NCI-H2227 (cell line): ENCODE results near the gene AMIGO2.
"Not testable (repeated sequence)": the region's sequence is repeated elsewhere in the genome, so short reads cannot be mapped to it uniquely, and the experiment has no call there.

Source experiments
- DNase-seq: peaks from one replicate; lab custom pipeline; 2025; ENCODE audit not compliant: unreplicated experiment; lab: John Stamatoyannopoulos, UW

The AMIGO2 gene, protein sequence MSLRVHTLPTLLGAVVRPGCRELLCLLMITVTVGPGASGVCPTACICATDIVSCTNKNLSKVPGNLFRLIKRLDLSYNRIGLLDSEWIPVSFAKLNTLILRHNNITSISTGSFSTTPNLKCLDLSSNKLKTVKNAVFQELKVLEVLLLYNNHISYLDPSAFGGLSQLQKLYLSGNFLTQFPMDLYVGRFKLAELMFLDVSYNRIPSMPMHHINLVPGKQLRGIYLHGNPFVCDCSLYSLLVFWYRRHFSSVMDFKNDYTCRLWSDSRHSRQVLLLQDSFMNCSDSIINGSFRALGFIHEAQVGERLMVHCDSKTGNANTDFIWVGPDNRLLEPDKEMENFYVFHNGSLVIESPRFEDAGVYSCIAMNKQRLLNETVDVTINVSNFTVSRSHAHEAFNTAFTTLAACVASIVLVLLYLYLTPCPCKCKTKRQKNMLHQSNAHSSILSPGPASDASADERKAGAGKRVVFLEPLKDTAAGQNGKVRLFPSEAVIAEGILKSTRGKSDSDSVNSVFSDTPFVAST

GRCh38 chr12:47079468-47079980 lies at the start of gene AMIGO2, which contains the start of gene PCED1B:
Gene AMIGO2 (minus strand): TSS chr12:47079959. CDS start chr12:47079002, 957 bp downstream.
Gene PCED1B (plus strand): TSS chr12:47079621. CDS start chr12:47235064, 155,443 bp downstream.
- DNase-seq = peak; percentile 33

DNA sequence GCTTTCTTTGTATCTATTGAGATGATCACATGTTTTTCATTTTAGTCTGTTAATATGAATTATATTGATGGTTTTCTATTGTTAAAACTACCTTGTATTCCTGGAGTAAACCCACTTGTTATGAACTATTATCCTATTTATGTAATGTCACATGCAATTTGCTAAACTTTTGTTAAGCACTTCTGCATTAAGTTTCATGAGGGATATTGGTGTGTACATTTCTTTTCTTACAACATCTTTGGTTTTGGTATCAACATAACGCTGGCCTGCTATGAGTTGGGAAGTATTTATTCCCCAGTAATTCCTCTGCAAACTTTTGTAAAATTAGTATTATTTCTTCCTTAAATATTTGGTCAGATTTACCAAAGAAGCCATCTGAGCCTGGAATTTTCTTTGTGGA lies 46.5 kb upstream of the AMIGO2 start:
- DNase-seq = no peak

DNA sequence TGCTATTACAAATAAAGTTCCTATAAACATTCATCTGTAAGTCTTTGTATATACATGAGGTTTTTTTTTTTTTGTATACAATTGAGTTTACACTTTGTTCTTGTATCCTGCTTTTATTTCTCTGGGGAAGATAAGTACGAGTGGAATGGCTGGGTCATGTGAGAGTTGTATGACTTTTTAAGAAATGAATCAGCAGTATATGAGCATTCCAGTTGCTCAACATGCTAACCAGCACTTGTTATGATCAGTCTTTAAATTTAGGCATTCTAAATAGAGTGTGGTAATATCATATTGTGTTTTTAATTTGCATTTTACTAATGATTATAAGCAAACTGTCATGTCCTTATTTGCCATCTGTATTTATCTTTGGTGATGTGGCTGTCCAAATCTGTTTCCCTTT lies 44.7 kb upstream of the AMIGO2 start:
- no peak for DNase-seq

DNA sequence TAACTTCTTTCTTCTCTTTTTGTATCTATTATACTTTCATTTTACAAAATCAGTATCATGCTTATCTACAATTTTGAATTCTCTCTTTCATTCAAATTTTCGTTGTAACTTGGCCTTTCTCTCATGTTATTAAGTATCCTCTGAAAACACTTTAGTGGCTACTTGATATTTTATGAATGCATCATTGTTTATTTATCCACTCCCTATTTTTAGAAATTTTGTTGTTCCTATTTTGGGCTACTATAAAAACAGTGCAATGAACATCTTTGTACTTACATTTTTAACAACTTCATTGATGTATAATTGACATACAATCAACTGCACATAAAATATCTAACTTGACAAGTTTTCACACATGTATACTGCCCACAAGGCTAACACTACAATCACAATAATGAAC lies 44.0 kb upstream of the AMIGO2 start:
- no peak for DNase-seq

GRCh38 chr12:47122602-47123001 lies 42.8 kb upstream of the AMIGO2 start:
- no peak for DNase-seq

- DNase-seq = no peak
These were observed 41.4 kb upstream of the AMIGO2 start for GRCh38 chr12:47121146-47121545.

GRCh38 chr12:47120736-47121135 lies 41.0 kb upstream of the AMIGO2 start:
- DNase-seq = no peak

GRCh38 chr12:47117305-47117704 lies 37.5 kb upstream of the AMIGO2 start:
- not testable (repeated sequence) for DNase-seq

- DNase-seq = no peak
These were observed 34.7 kb upstream of the AMIGO2 start for GRCh38 chr12:47114481-47114892.

GRCh38 chr12:47112679-47113078 lies 32.9 kb upstream of the AMIGO2 start:
- DNase-seq = no peak

DNA sequence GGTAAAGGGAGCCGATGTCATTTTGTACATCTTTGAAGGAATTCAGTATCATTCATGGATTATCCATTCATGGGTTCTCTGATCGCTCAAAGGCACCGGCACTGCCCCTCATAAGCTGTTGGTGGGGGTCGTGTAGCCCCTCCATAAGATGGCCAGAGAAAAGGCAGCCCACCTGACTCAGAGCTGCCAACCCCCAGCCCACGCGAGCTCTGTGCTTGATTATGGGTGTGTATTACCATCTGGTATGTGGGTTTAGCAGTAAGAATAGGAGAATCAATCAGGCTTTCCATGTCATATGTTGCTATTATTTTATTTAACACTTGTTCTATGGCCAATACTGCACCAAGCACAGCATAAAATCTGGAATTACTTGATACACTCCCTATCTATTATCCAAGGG lies 32.1 kb upstream of the AMIGO2 start:
- no peak for DNase-seq

GRCh38 chr12:47111392-47111778 lies 31.6 kb upstream of the AMIGO2 start:
- DNase-seq = no peak

- no peak for DNase-seq
These were observed 31.1 kb upstream of the AMIGO2 start for GRCh38 chr12:47110718-47111391.

DNA sequence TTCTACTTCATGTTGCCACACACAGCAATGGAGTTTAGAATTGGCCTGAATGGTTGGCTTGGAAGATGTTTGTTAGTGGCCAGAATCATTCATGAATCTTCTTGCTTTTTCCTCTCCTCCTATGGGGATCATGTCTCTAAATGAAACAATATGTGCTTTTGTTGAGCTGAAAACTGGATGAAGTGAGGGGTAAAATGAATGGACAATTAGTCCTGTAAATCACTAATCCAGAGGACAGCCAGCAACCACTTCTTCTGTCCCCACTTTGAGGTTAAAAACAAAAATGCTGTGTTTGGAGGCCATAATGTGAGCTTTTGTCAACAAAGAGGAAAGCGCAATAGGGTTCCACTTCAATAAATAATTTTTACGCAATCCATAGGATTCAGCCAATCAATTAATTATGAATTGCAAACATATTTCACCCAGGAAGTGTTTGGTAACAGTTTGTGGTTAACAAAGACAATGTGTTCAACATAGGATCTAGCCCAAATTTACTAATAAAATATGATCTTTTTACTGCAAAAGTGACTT lies 30.3 kb upstream of the AMIGO2 start:
- DNase-seq = no peak

DNA sequence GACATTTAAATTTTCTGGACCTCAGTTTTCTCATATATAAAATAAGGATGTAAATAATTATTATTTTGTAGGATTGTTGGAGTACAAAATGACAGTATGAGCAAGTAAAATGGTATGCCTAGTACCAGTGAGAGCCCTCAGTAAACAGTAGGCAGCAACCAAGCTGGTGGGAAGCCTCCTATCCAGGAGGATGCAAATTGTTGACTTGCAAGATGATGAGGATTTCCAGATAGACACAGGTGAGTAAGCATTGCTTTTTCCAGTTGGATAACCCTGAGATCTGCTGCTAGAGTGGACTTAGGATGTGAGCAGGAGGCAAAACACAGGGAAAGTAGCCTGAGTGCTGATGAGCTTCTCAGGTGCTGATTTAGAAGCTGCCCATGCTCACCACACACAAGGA lies 28.2 kb upstream of the AMIGO2 start:
- DNase-seq = no peak

GRCh38 chr12:47107446-47107845 lies 27.7 kb upstream of the AMIGO2 start:
- no peak for DNase-seq

DNA sequence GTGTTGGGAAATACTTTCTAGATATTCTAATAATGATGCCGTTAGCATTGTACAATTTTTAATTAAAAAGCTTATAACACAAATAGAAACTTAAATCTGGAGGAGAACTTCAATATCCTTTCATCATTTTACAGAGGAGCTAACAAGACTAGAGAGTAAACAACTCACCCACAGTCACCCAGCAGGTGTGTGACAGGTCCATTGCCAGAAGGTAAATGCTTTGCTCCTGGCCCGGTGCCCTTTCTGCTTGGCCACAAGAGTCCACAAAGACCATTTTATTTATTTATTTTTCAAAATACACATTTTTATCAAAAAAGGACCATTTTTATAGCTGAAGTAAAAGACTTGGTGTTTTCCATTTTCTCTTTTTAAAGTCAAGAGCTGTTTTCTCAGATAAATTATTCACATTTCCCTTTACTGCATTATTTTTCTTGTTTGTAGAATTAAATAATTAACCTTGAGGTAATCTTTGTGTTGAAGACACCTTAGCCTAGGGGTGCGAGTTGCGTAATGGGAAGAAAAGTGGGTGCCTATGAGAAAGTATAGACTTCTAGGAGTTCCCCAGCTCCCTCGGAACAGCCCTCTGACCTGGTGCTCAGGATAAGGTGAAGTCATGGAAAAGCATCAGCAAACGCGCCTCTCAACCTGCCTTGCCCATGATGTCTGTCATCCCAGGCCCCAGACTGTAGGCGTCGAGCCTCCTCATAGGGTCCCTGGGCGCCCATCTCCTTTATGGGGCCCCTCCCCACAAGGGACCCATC lies 26.3 kb upstream of the AMIGO2 start:
- DNase-seq = no peak

GRCh38 chr12:47102845-47103651 lies 23.3 kb upstream of the AMIGO2 start:
- DNase-seq = no peak

DNA sequence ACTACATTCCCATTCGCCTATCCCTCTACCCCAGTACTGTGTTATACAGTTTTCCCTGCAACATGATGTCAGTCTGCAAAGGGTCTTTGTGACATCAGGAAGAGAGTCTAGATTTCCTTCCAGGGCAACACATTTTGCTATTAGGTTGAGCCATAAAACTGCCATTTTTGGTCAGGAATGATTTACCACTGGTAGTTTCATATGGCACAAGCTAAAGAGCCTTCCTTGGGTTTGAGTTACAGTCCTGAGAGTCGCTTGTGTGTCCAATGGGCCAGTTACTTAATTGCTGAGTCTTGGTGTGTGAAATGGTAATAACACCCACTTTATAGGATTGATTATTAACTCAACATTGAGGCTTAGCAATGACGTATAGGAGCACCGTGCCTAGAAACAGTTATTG lies 22.6 kb upstream of the AMIGO2 start:
- no peak for DNase-seq

DNA sequence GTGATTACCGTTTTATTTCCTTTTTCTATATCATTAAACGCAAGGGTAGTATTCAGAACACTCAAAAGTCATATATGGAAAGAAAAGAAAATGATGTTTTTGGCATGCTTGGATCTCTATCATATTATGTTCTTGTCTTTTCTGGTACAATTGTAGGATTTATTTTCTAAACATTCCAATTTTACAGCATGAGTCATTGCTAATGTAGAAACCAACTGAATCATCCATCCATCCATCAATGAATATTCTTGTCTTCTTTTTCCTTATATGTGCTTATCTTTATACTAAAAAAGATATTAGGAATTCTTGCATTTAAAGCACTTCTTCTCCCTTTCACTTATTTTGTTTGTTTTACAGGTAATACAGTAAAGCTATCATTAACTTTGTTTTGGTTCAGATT lies 20.4 kb upstream of the AMIGO2 start:
- no peak for DNase-seq
